ENCODE data around the gene ERN1. TPM values are rescaled to one million over a fixed set of nuclear protein-coding genes. Genes with fewer than 3 reads are reported as not detected.

ERN1 gene
- polyA plus RNA-seq, 5 donors = 8.5 to 13.6 (median 10.5) TPM

- no peak for DNase-seq
These were observed 44.3 kb downstream of the ERN1 start for GRCh38 chr17:64085650-64086005.

GRCh38 chr17:64084940-64085649, 44.8 kb downstream of the ERN1 start:
- no peak for DNase-seq

- no peak for DNase-seq
These were observed 45.6 kb downstream of the ERN1 start for GRCh38 chr17:64084086-64084939.

DNA sequence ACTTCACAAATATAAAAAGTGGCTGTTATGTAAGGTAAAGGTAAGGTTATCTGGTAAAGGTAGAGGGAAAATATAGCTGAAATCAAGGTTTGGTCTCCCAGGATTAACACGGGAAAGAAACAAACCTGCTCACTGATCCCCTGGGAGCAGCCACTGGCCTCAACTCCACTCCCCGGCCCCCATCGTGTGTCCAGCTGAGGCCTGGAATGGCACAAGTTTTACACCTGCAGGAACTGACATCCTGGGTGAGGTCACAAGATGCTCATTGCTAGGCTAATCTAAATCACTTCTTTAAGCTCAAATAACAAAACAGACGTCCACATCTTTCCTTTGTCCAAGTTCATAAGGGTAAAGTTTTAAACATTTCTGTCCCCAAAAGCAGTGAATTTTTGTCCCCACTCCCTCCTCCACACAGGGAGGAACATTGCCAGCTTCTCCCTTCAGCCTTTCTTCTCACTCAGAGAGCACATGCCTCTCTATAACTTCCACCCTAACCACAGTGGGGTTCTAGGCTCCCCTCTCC, 46.3 kb downstream of the ERN1 start:
- DNase-seq = no peak

- no peak for DNase-seq
These were observed 46.9 kb downstream of the ERN1 start for GRCh38 chr17:64083093-64083492.

DNA sequence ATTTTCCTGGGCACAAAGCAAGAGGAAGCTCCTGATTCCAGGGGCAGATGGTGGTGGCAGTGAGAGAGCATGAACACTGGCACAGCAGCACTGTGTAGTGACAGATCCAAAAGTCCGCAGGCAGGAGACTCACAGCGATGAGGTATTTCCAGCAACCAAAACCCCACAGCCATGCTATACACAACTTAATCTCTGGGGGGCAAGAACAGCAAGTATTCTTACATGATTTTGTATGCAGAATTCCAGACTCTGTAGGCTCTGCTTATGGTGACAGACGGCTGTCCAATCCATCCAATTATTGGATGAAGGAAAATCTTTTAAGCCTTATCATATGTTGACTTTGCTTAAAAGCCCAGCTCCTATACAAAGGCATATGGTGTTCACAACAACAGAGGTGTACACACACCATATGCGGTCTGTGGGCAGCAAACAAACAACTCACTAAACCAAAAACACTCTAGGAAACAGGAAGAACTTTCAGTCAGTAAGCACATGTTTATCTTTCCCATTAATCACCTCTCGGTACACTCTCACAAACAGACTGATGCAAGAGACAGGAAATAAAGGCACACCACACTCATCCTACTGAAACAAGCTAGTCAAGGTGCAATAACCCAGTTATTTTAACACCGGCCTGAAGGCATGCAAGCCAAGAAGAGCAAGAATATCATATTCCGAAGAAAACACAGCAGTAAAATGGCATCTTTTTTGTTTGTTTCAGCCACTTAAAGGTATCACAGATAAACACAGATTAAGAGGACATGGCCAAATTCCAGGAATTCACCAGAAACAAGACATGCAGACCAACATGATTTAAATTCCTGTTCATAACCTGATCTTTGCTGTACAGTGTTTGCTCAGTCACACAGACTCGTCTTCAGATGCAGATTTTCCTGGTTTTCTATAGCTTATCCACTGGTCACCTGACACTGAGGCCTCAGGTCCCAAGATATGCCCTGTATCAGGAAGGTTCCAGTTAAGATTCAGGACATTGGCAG, 47.8 kb downstream of the ERN1 start:
- no peak for DNase-seq

DNA sequence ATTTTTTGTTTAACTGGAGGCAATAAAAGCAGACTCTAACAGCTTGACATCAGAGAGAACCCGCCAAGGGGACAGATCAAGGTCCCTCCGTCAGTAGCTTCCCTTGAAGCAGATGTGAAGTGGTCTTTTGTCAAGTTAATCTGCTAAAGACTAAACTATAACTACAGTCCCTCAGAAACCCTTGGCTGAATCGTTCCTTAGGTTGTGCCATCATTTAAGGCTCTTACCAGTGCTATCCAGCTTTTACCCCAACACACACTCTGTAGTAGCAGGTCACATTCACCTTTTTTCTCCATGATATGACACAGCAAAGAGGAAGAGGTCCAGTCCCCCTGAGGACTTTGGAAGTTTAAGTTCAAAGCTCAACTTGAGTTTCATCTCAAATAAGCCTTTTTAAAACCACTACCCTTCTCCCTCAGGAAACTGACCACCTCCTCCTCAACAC, 49.7 kb downstream of the ERN1 start:
- no peak for DNase-seq

DNA sequence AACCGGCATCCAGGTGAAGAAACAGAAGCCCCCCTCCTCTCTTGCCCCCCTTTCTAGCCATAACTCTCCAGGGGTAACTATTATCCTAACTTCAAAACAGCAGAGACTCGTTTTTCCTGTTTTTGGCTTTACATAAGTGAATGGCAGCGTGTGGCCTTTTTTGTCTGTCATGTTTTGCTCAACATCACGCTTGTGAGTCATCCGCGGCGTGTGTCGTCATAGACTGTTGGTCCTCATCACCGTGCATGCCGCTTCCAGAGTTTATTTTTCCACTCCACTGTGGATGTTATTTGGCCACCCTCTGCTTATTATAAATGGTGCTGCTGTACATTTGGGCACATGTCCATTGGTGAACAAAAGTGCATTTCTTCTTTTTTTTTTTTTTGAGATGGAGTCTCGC, 52.6 kb downstream of the ERN1 start:
- DNase-seq = peak in 1 of 2 donors; percentile 32

- DNase-seq = no peak
These were observed 54.0 kb downstream of the ERN1 start for GRCh38 chr17:64075913-64076312.

DNA sequence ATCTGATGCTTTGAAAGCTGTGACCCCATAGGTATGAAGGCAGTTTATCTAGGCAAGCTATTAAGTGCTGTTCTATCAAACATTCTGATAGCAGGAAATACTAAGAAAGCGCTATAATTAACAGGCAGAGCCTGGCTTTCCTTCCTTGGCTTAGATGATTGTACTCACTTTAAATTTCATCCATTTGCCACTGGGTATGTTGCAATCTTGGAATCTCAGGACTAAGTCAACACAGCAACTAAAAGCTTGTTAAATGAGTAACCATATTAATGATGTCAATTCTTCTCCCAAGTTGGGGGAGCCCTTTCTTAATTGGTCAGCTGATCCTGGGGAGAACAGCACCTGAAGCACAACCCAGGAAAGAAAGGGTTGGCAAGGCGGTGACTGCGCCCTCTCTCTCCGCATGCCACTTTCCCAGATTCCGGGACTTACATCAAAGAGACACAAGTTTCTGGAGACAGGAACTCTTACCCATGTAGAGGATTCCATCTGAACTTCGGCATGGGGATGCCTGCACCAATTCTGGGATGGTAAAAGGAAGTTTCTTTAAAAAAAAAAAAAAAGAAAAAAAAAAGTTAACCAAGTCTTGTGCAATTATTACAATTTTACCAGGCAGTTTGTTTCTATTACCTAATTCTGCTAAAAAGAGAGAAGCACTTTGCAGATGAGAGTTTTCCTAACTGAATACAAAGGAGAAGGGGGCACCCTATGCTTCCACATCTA, 55.1 kb downstream of the ERN1 start:
- peak; percentile 52 to 55 for DNase-seq

DNA sequence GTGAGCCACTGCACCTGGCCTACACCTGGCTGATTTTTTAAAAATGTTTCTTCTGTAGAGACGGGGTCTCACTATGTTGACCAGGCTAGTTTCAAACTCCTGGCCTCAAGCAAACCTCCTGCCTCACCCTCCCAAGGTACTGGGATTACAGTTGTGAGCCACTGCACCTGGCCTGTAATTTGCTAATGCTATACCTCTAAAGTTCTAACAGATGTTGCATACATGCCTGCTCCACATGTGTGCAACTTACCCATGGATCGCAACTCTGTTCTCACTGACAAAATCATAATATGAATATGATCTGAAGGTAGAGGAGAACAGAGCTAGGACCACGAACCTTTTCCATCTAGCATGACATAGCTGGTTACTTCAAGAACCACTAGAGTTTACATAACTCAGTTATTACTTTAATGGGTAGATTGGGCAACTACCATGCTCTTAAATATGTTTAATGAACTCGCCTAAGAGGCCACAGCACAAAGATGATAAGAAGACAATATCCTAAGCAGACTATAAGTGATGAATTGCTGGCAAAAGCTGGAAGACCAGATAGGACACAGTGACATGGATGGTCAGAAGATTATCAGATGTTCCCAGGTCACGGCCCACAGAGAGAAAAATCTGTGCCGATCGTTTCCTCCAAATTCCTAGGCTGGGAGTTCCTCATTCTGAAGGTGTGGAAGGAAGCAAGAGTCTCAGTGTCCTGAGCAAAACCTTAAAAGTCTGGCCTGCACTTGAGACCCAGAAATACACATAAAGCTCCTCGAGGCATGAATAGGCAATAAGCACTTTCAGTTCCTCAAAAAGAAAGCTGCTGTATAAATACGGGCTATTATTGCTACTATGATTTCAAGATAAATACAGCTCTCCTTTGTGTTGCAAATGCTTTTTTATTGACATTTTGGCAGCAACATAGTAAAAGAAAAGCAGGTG, 55.9 kb downstream of the ERN1 start:
- DNase-seq = peak in 1 of 2 donors; percentile 26

- no peak for DNase-seq
These were observed 58.8 kb downstream of the ERN1 start for GRCh38 chr17:64071111-64071510.

GRCh38 chr17:64070213-64070612, 59.7 kb downstream of the ERN1 start:
- no peak for DNase-seq

DNA sequence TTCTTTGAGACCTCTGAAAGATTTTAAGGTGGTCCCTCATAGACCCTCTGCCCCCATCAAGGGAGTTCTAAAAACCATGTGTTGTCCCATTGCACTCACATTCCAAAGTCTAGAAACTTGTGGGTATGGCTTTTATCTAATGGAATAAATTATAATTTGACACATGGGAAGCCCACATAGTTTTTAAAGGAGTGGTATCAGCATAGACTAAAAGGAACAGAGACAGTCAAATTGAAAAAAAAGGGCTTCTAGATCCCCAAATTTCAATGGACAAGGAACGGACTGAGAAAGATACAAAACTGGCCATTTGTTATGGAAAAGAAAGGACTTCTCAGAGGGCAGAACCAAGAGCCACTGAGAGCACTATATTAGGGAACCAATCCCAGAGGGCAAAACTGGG, 60.8 kb downstream of the ERN1 start:
- DNase-seq = no peak

DNA sequence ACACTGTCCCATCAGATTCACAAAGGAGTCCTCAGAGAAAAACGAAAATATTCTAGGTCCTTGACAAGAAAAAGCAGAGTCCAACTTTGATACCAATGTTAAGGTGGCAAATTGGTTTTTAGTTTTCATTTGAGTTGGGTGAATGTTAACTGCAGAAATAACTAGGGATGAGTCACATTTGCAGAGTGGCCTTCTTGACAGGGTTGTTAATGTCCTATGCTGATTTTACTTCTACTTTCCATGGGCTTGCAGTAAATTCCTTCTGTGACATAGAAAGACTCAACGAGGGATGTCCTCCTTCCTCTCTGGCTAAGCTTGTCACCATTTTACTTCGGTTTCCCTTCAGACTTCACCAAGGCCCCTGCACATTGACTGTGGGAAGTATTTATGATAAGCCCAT, 62.3 kb downstream of the ERN1 start:
- no peak for DNase-seq

GRCh38 chr17:64066716-64067115, 63.2 kb downstream of the ERN1 start:
- DNase-seq = no peak

DNA sequence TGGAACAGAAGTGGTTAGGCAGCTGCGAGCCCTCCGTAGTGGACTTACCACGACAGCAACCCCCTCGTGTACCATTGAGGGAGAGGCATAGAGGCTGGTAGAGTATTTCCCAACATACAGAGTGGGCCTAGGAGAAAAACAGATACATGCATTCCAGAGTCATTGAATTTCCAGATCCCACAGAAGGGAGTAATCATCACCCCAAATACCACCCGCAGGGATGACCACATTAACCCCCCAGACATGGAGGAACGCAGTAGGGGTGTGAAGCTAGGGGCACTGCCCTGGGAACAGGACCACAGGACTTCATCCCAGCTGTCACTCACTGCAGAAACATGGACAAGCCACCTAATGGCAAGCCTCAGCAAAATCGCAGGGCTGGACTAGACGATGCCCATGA, 64.8 kb downstream of the ERN1 start:
- DNase-seq = no peak

DNA sequence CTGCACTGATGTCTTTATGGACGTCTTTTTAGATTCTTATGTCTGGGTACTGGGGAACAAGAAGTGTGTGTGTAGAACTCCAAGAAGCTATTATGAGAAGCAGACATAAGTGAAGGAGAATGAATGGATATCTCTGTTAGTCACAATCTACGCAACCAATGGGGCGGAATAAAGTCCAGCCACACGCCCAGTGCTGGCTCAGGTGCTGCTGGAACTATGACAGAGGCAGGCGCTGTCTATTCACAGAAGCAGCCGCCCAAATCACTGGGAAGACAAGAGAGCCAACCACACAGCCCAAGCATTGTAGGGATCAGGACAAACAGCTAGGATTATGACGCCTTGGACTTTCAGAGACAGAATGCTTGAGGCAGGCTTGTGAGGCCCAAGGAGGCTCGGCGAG, 65.6 kb downstream of the ERN1 start:
- DNase-seq = no peak

DNA sequence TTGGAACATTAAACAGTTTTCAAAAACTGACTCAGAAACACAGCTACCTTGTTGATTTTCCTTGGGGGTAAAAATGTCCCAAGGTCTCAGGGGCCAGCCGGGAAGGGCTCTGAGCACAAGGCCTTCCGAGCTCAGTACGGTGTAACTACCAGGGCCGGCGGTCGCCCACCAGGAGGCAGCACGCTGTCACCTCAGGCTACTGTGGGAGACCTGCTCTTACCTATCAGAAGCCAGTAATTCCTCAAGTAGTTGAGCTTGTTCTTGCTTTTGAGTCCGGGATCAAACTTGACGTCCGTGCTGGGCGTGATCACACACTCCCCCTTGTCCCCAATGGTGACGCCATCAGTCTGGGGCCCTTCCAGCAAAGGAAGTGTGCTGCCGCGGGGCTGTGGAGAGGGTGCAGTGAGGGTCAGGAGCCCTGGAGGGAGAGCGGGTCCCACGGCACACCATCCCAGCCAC, 66.1 kb downstream of the ERN1 start:
- DNase-seq = peak; percentile 65

- no peak for DNase-seq
These were observed 66.9 kb downstream of the ERN1 start for GRCh38 chr17:64063088-64063487.

Data from right lung (tissue), 5 donors.